H9 (cell line): ENCODE data around the gene RITA1. TPM values are rescaled to one million over a fixed set of nuclear protein-coding genes. Genes with fewer than 3 reads are reported as not detected.
A peak's percentile ranks its signal among the peaks of the same experiment; 100 is the strongest.

Source experiments
- DNase-seq: peaks from one replicate; pipeline ENCODE4 v3.0.0-alpha.2; 2017
- H2AFZ ChIP-seq: one replicate; pipeline ENCODE4 v1.6.1; 2013; ENCODE audit warnings: mild to moderate bottlenecking, low read length, control low read depth, moderate library complexity
- H2AK5ac ChIP-seq: 2 replicates; pipeline ENCODE4 v1.6.1; 2013; ENCODE audit warnings: low read length, control low read depth, mixed read lengths; ENCODE audit not compliant: insufficient read length
- H2BK120ac ChIP-seq: one replicate; pipeline ENCODE4 v1.6.1; 2013; ENCODE audit warnings: low read depth, mild to moderate bottlenecking, low read length, control low read depth, inconsistent platforms; ENCODE audit not compliant: poor library complexity, severe bottlenecking
- H2BK12ac ChIP-seq: 2 replicates; pipeline ENCODE4 v1.6.1; 2013; ENCODE audit warnings: low read length, control low read depth, mixed read lengths, low read depth; ENCODE audit not compliant: insufficient read length
- H2BK15ac ChIP-seq: 2 replicates; pipeline ENCODE4 v1.6.1; 2013; ENCODE audit warnings: low read depth, low read length, control low read depth
- H2BK20ac ChIP-seq: one replicate; pipeline ENCODE4 v1.6.1; 2013; ENCODE audit warnings: low read depth, mild to moderate bottlenecking, low read length, control low read depth, inconsistent platforms; ENCODE audit not compliant: poor library complexity, severe bottlenecking
- H2BK5ac ChIP-seq: 2 replicates; pipeline ENCODE4 v1.6.1; 2013; ENCODE audit warnings: low read length, control low read depth, mixed read lengths; ENCODE audit not compliant: insufficient read length
- H3K14ac ChIP-seq: 2 replicates; pipeline ENCODE4 v1.6.1; 2013; ENCODE audit warnings: low read length, control low read depth; ENCODE audit not compliant: insufficient read depth
- H3K18ac ChIP-seq: 2 replicates; pipeline ENCODE4 v1.6.1; 2013; ENCODE audit warnings: low read depth, mild to moderate bottlenecking, mixed read lengths, low read length, control low read depth; ENCODE audit not compliant: insufficient read length
- H3K23ac ChIP-seq: 2 replicates; pipeline ENCODE4 v1.6.1; 2013; ENCODE audit warnings: low read length, control low read depth, mixed read lengths, low read depth; ENCODE audit not compliant: insufficient read length
- H3K23me2 ChIP-seq: 2 replicates; pipeline ENCODE4 v1.6.1; 2013; ENCODE audit warnings: low read depth, mild to moderate bottlenecking, mixed read lengths, low read length, control low read depth; ENCODE audit not compliant: insufficient read length, poor library complexity, severe bottlenecking
- H3K27ac ChIP-seq: 2 replicates; pipeline ENCODE4 v1.5.1; 2013; ENCODE audit warnings: low read length, control low read depth, mixed read lengths, low read depth; ENCODE audit not compliant: insufficient read length
- H3K27me3 ChIP-seq: 2 replicates; pipeline ENCODE4 v1.6.1; 2013; ENCODE audit warnings: low read length, control low read depth, inconsistent platforms; ENCODE audit not compliant: insufficient read depth
- H3K4ac ChIP-seq: 2 replicates; pipeline ENCODE4 v1.6.1; 2013; ENCODE audit warnings: low read depth, mild to moderate bottlenecking, control low read depth, inconsistent platforms, low read length, moderate library complexity
- H3K4me1 ChIP-seq: 2 replicates; pipeline ENCODE4 v1.6.1; 2013; ENCODE audit warnings: low read length, control low read depth, inconsistent platforms; ENCODE audit not compliant: insufficient read depth
- H3K4me2 ChIP-seq: 2 replicates; pipeline ENCODE4 v1.6.1; 2013; ENCODE audit warnings: low read length, control low read depth, mixed read lengths; ENCODE audit not compliant: insufficient read length, insufficient read depth
- H3K56ac ChIP-seq: 2 replicates; pipeline ENCODE4 v1.6.1; 2013; ENCODE audit warnings: low read depth, mild to moderate bottlenecking, mixed read lengths, low read length, control low read depth; ENCODE audit not compliant: insufficient read length
- H3K79me1 ChIP-seq: 2 replicates; pipeline ENCODE4 v1.6.1; 2013; ENCODE audit warnings: low read depth, mild to moderate bottlenecking, moderate library complexity, low read length, control low read depth, inconsistent platforms; ENCODE audit not compliant: insufficient read depth, poor library complexity, severe bottlenecking
- H3K79me2 ChIP-seq: 2 replicates; pipeline ENCODE4 v1.6.1; 2013; ENCODE audit warnings: low read length, control low read depth, inconsistent platforms; ENCODE audit not compliant: insufficient read depth
- H3K9ac ChIP-seq: 2 replicates; pipeline ENCODE4 v1.6.1; 2013; ENCODE audit warnings: low read length, control low read depth, mixed read lengths; ENCODE audit not compliant: insufficient read length; ENCODE audit errors: extremely low read depth
- H3K9me3 ChIP-seq: one replicate; pipeline ENCODE4 v1.6.1; 2013; ENCODE audit warnings: low read depth, low read length, inconsistent platforms; ENCODE audit not compliant: control insufficient read depth
- H3T11ph ChIP-seq: one replicate; pipeline ENCODE4 v1.6.1; 2013; ENCODE audit warnings: mild to moderate bottlenecking, low read length, control low read depth, inconsistent platforms
- H4K20me1 ChIP-seq: one replicate; pipeline ENCODE4 v1.6.1; 2013; ENCODE audit not compliant: control insufficient read depth, insufficient read length, insufficient read depth
- H4K5ac ChIP-seq: 2 replicates; pipeline ENCODE4 v1.6.1; 2013; ENCODE audit warnings: low read depth, mild to moderate bottlenecking, mixed read lengths, low read length, control low read depth; ENCODE audit not compliant: insufficient read length
- H4K8ac ChIP-seq: replicated peaks from 2 replicates; pipeline ENCODE4 v1.6.1; 2013; ENCODE audit warnings: low read length, control low read depth, mixed read lengths, low read depth; ENCODE audit not compliant: insufficient read length
- H4K91ac ChIP-seq: 2 replicates; pipeline ENCODE4 v1.6.1; 2013; ENCODE audit warnings: low read depth, mild to moderate bottlenecking, moderate library complexity, mixed read lengths, low read length, control low read depth; ENCODE audit not compliant: insufficient read length
- H3K27ac Mint-ChIP-seq, 3 experiments: 2 replicates in 2 of 3; 3 replicates in 1 of 3; pipeline ENCODE4 v1.8.0; 2020 to 2021; ENCODE audit warnings: mixed read lengths in 3 of 3, mild to moderate bottlenecking in 1 of 3, moderate library complexity in 1 of 3
- H3K27me3 Mint-ChIP-seq: 2 replicates; pipeline ENCODE4 v1.8.0; 2021; ENCODE audit warnings: low read depth, mild to moderate bottlenecking, moderate library complexity, mixed read lengths
- H3K36me3 Mint-ChIP-seq, 3 experiments: 2 replicates in 2 of 3; 3 replicates in 1 of 3; pipeline ENCODE4 v1.8.0; 2020 to 2021; ENCODE audit warnings: low read depth in 3 of 3, mixed read lengths in 3 of 3; ENCODE audit not compliant: insufficient read depth in 1 of 3
- H3K4me1 Mint-ChIP-seq, 2 experiments: 2 replicates each; pipeline ENCODE4 v1.8.0; 2020; ENCODE audit warnings: mixed read lengths in 2 of 2
- H3K4me3 Mint-ChIP-seq, 2 experiments: 2 replicates in 1 of 2; 3 replicates in 1 of 2; pipeline ENCODE4 v1.8.0; 2020 to 2021; ENCODE audit warnings: mild to moderate bottlenecking in 2 of 2, mixed read lengths in 2 of 2, moderate library complexity in 1 of 2
- H3K9me3 Mint-ChIP-seq, 2 experiments: 2 replicates in 1 of 2; 3 replicates in 1 of 2; pipeline ENCODE4 v1.8.0; 2020; ENCODE audit warnings: mild to moderate bottlenecking in 2 of 2, mixed read lengths in 2 of 2, moderate library complexity in 1 of 2
- WGBS: extraction: QIAGEN DNeasy Blood & Tissue Kit; methylation state at CpG from one replicate; pipeline ENCODE4 v1.1.7; 2013; ENCODE audit warnings: missing lambda C conversion rate, low lambda C conversion rate, mixed read lengths; ENCODE audit not compliant: insufficient read length; ENCODE audit errors: extremely low coverage; 5-methylcytosine and 5-hydroxymethylcytosine counted together
- total RNA-seq: library from RNA; stranded (reverse); gene quantifications from 2 replicates; pipeline ENCODE4 v1.2.1, GENCODE V29; 2021
- TF ChIP-seq, protein P1 (sequence below): fragments of 200-600 bp; sonication (generic); conservative IDR thresholded peaks from 3 replicates; pipeline ENCODE4 v1.8.0; 2021; ENCODE audit warnings: antibody characterized with exemption, mild to moderate bottlenecking

The RITA1 gene
- total RNA-seq, 1 experiment from 2014 or later: 26.1 TPM

DNA sequence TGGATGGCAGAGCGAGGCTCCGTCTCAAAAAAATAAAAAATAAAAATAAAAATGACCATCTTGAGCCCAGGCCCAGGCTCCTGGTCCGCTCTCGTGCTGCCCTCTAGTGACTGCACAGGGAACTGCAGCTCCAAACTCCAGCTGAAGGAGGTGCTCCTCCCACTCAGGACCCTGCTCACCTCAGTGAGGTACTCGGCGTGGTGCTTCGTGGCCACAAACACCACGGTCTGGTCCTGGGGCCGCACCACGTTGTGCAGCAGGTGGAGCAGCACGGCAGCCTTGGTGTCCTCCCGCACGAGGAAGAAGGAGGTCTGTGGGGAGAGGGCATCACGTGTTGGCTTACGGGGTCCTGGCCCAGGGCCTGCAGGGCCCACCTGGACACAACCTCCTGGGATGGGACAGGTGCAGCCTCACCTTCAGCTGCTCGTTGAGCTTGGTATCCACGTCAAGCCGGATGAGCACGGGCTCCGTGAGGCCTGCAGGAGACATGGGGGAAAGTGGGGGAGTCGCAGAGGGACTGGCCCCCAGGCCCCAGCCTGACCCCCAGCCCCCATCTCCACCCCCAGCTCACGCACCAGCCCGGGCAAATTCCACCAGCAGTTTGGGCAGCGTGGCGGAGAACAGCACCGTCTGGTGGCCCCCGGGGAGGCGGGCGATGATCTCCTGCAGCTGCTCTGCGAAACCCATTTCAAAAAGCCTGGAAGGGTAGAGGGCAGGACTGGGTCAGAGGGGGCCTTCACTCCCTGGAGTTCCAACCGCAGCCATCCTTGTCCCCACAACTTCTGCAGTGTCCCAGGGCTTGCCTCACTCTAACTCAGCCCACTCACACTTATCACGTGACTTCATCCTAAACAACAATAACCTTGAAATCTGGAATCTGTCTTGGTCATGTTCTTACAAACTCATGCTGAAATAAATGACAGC is 10.8 kb upstream of the RITA1 start:
- H2BK12ac ChIP-seq: no peak overlapping the region
- no peak overlapping the region for H2BK20ac ChIP-seq
- no CpG with 5 or more reads among the region's 32 CpGs for WGBS
- H4K20me1 ChIP-seq: no peaks in the 10 kb centered on the region
- H3K4ac ChIP-seq: no peak overlapping the region
- H3K27me3 Mint-ChIP-seq: no peaks in the 10 kb centered on the region
- H3K27ac Mint-ChIP-seq: peak overlapping the region in 1 of 3 experiments; percentile 88; a peak in 2 of 7 replicates
- H3K23me2 ChIP-seq: no peaks in the 10 kb centered on the region
- DNase-seq: peak; percentile 79
- H3K14ac ChIP-seq: no peak overlapping the region
- no peaks in the 10 kb centered on the region for H3K9me3 Mint-ChIP-seq
- no peak overlapping the region for H2AK5ac ChIP-seq
- no peak overlapping the region for H3T11ph ChIP-seq
- H4K5ac ChIP-seq: no peak overlapping the region
- no peak overlapping the region for H2BK120ac ChIP-seq
- H3K18ac ChIP-seq: no peak overlapping the region
- H3K27ac ChIP-seq: no peak overlapping the region
- no peak overlapping the region for H3K9ac ChIP-seq
- H3K4me3 Mint-ChIP-seq: no peak overlapping the region
- no peak overlapping the region for H2BK5ac ChIP-seq
- no peak overlapping the region for H3K23ac ChIP-seq
- H3K56ac ChIP-seq: no peak overlapping the region
- no peak overlapping the region for H4K8ac ChIP-seq
- TF ChIP-seq, protein P1, sequence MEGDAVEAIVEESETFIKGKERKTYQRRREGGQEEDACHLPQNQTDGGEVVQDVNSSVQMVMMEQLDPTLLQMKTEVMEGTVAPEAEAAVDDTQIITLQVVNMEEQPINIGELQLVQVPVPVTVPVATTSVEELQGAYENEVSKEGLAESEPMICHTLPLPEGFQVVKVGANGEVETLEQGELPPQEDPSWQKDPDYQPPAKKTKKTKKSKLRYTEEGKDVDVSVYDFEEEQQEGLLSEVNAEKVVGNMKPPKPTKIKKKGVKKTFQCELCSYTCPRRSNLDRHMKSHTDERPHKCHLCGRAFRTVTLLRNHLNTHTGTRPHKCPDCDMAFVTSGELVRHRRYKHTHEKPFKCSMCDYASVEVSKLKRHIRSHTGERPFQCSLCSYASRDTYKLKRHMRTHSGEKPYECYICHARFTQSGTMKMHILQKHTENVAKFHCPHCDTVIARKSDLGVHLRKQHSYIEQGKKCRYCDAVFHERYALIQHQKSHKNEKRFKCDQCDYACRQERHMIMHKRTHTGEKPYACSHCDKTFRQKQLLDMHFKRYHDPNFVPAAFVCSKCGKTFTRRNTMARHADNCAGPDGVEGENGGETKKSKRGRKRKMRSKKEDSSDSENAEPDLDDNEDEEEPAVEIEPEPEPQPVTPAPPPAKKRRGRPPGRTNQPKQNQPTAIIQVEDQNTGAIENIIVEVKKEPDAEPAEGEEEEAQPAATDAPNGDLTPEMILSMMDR: peak; percentile 99
- H2AFZ ChIP-seq: no peak overlapping the region
- no peak overlapping the region for H4K91ac ChIP-seq
- no peak overlapping the region for H3K4me2 ChIP-seq
- no peaks in the 10 kb centered on the region for H3K9me3 ChIP-seq
- H3K36me3 Mint-ChIP-seq: peaks cover 71 to 91% (median 90%) of the 10 kb centered on the region in 3 experiments; a peak in 6 of 7 replicates
- H3K27me3 ChIP-seq: no peaks in the 10 kb centered on the region
- H3K79me1 ChIP-seq: no peaks in the 10 kb centered on the region
- no peaks in the 10 kb centered on the region for H3K79me2 ChIP-seq
- H2BK15ac ChIP-seq: no peak overlapping the region
- no peaks in the 10 kb centered on the region for H3K4me1 ChIP-seq
- no peaks in the 10 kb centered on the region for H3K4me1 Mint-ChIP-seq
